GM12801 (cell line): ENCODE measurements around the gene C2CD4C.

Experiments
- CTCF ChIP-seq: IDR thresholded peaks from one replicate; pipeline ENCODE4 v1.5.1; 2011; ENCODE audit warnings: control low read depth; ENCODE audit not compliant: insufficient read length; ENCODE audit errors: extremely low read depth

C2CD4C gene

DNA sequence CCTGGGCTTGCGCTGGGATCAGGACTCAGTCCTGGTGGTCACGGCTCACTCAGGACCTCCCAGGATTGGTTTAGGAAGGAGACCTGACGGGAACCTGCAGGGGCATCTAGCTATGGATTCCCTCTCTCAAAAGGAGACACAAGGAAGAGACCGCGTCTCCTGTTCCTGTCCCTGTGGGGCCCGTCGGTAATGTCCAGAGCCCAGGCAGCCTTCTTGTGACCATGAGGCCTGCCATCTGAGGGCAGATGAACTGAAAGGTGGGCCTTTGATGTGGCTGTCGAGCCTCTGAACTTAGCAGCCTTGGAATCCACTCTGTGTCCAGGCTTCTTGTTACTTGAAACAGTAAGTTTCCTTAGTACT lies 32.9 kb downstream of the C2CD4C start:
- TF ChIP-seq CTCF: no peak

GRCh38 chr19:375395-376110 lies 33.4 kb downstream of the C2CD4C start:
- no peak for TF ChIP-seq CTCF

DNA sequence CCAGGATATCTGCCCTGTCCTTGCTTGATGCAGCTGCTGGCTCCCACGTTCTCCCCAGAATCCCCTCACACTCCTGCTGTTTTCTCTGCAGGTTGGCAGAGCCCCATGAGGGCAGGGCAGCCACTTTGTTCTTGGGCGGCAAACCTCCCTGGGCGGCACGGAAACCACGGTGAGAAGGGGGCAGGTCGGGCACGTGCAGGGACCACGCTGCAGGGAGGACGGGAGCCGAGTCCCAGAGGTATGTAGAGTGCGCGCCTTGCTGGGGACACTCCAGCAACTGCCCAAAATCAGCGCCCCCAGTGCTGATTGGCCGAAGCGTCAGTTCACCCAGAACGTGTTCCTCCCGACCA lies 34.1 kb downstream of the C2CD4C start:
- TF ChIP-seq CTCF: no peak

GRCh38 chr19:374183-374885 lies 34.6 kb downstream of the C2CD4C start:
- no peak for TF ChIP-seq CTCF

DNA sequence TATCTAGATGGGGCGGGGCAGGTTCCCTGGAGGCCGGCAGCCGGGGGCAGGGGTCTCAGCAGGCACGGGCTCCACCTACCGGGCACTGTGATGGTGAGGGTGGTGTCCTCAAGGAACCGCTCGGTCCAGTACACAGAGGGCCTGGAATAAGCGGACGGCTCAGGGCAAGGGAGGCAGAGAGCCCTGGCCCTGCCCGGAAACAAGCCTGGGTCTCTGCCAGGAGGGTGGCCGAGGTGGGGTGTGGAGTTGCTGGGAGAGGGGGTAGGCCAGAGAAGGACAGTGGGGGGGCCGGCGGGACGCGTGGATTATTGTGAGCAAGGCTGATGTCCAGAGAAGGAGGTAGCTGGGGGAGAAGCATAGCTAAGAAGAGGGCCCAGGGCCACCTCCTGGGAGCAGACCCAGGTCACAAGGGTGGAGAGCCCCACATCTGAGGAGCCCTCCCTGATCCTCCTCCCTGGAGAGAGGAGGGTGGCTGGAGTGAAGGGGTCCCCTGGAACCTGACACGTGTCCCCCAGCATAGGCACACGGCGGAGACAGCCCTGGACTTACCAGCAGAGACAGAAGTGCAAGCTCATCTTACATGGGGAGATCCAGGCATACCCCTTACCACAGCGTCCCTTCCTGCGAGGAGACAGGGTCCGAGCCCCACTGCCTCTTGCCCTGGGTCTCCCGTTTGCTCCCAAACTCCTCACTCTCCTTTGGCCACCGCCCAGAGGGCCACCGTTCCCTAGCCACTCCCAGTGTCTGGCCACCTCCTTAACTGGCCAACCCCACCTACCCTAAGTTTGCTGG lies 35.4 kb downstream of the C2CD4C start:
- TF ChIP-seq CTCF: no peak

GRCh38 chr19:372306-372890 lies 36.5 kb downstream of the C2CD4C start:
- no peak for TF ChIP-seq CTCF

GRCh38 chr19:371501-372168 lies 37.3 kb downstream of the C2CD4C start:
- no peak for TF ChIP-seq CTCF
